ENCODE measurements around the gene CANT1.

The CANT1 gene

DNA sequence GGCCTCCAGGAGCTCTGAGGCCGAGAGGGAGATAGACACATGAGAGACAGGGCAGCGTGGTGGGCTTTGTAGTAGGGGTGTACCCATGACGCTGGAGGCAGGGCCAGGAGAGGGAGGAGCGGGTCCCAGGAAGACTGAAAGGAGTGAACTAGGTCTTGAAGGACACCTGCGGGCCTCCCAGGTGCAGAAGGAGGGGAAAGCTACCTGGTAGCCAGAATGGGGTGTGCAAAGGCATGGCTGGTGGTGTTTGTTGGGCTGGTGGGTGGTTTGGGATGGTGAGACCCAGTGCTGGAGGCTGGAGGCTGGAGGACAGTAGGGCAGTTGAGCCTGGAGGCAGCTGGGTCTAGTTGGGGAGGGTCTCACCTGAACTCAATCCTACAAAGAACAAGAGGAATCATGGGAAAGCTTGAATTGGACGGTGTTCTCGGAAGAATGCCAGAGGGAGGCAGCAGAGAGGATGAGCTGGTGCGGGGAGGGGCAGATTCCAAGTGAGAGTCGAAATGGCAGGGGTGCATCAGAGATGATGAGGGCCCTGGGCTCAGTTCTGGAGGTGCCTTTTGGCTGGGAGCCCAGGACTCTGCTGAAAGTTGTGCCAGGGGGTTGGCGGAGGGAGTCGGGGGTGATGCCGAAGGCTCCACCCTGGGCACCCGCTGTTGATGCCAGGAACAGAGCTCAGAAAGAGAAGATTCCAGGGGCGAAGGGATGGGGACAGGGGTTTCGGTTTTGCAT lies 35.6 kb upstream of the CANT1 start:
- DNase-seq (ENCODE audit: low read depth) = no peak
- H3K4me3 ChIP-seq (ENCODE audit: low read depth, low read length) = no peak overlapping the region
- TF ChIP-seq MAX (IDR thresholded peaks at IDR 0.05; ENCODE audit: low read depth, low read length) = no peak
- no peak for TF ChIP-seq POLR2A (IDR thresholded peaks at IDR 0.05; ENCODE audit: extremely low read depth, insufficient read length)
- no peak for TF ChIP-seq CTCF (IDR thresholded peaks at IDR 0.05; ENCODE audit: low read depth, low read length)

- DNase-seq (ENCODE audit: low read depth) = no peak
- TF ChIP-seq POLR2A (IDR thresholded peaks at IDR 0.05; ENCODE audit: extremely low read depth, insufficient read length) = no peak
- no peak for TF ChIP-seq MAX (IDR thresholded peaks at IDR 0.05; ENCODE audit: low read depth, low read length)
- TF ChIP-seq CTCF (IDR thresholded peaks at IDR 0.05; ENCODE audit: low read depth, low read length) = no peak
- TF ChIP-seq MYC (IDR thresholded peaks at IDR 0.05; ENCODE audit: low read depth, low read length) = no peak
- no peak overlapping the region for H3K4me3 ChIP-seq (ENCODE audit: low read depth, low read length)
Measured at GRCh38 chr17:79044462-79044861, 34.9 kb upstream of the CANT1 start.

DNA sequence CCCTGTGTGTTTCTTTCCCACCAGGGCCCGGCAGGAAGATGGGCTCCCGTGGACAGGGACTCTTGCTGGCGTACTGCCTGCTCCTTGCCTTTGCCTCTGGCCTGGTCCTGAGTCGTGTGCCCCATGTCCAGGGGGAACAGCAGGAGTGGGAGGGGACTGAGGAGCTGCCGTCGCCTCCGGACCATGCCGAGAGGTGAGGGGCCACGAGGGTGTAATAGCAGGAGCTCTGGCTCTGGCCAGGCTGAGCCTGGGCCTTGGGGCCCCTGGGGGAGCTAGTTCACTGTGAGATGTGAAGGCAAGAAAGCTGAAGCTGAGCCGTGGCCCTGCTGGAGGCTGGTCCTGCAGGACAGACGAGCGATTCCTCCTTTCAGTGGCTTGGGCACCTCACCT lies 34.4 kb upstream of the CANT1 start:
- no peak overlapping the region for H3K4me3 ChIP-seq (ENCODE audit: low read depth, low read length)
- TF ChIP-seq MAX (IDR thresholded peaks at IDR 0.05; ENCODE audit: low read depth, low read length) (no peak), MYC (IDR thresholded peaks at IDR 0.05; ENCODE audit: low read depth, low read length) (no peak), CTCF (IDR thresholded peaks at IDR 0.05; ENCODE audit: low read depth, low read length) (no peak), POLR2A (IDR thresholded peaks at IDR 0.05; ENCODE audit: extremely low read depth, insufficient read length) (no peak)
- no peak for DNase-seq (ENCODE audit: low read depth)

GRCh38 chr17:79043191-79043930 lies 33.8 kb upstream of the CANT1 start:
- DNase-seq (ENCODE audit: low read depth) = no peak

More at GRCh38 chr17:79043191-79043930, 33.8 kb upstream of the CANT1 start:
- H3K4me3 ChIP-seq (ENCODE audit: low read depth, low read length) = no peak overlapping the region
- TF ChIP-seq MYC (IDR thresholded peaks at IDR 0.05; ENCODE audit: low read depth, low read length) = no peak
- no peak for TF ChIP-seq MAX (IDR thresholded peaks at IDR 0.05; ENCODE audit: low read depth, low read length)
- TF ChIP-seq POLR2A (IDR thresholded peaks at IDR 0.05; ENCODE audit: extremely low read depth, insufficient read length) = no peak
- no peak for TF ChIP-seq CTCF (IDR thresholded peaks at IDR 0.05; ENCODE audit: low read depth, low read length)

Data from NB4 (cell line).